Fibroblast of pulmonary artery (primary cell): ENCODE results near the gene GLYATL1.

Experiments
- DNase-seq: peaks from one replicate; pipeline ENCODE4 v3.0.0-alpha.2; 2010; ENCODE audit warnings: low read depth
- H3K4me3 ChIP-seq: replicated peaks from 2 replicates; pipeline ENCODE4 v1.5.1; 2011; ENCODE audit warnings: low read depth, mild to moderate bottlenecking, control low read depth, low read length, moderate library complexity
- CTCF ChIP-seq: IDR thresholded peaks from 2 replicates; pipeline ENCODE4 v1.5.1; 2011; ENCODE audit warnings: mild to moderate bottlenecking, control low read depth, low read length, inconsistent platforms; ENCODE audit errors: missing control alignments

GLYATL1 gene

GRCh38 chr11:58905721-58906547 lies 33.4 kb upstream of the GLYATL1 start:
- peak overlapping the region; percentile 61 for H3K4me3 ChIP-seq
- peak; percentile 91 for DNase-seq

GRCh38 chr11:58907780-58908179 lies 31.5 kb upstream of the GLYATL1 start:
- TF ChIP-seq CTCF: no peak
- H3K4me3 ChIP-seq: no peak overlapping the region
- DNase-seq: no peak

More at GRCh38 chr11:58905721-58906547, 33.4 kb upstream of the GLYATL1 start:
- TF ChIP-seq CTCF: peak; percentile 55

- H3K4me3 ChIP-seq: no peak overlapping the region
- peak; percentile 15 for DNase-seq
- TF ChIP-seq CTCF: no peak
Measured at GRCh38 chr11:58912124-58912523, 27.2 kb upstream of the GLYATL1 start.

GRCh38 chr11:58913685-58914084 lies 25.6 kb upstream of the GLYATL1 start:
- no peak for DNase-seq
- no peak for TF ChIP-seq CTCF
- H3K4me3 ChIP-seq: no peak overlapping the region

GRCh38 chr11:58914821-58915543 lies 24.3 kb upstream of the GLYATL1 start:
- TF ChIP-seq CTCF: no peak
- H3K4me3 ChIP-seq: no peak overlapping the region
- peak; percentile 30 for DNase-seq

GRCh38 chr11:58916637-58917036 lies 22.7 kb upstream of the GLYATL1 start:
- no peak overlapping the region for H3K4me3 ChIP-seq
- TF ChIP-seq CTCF: no peak
- DNase-seq: no peak
